H1 (cell line): Measurements from ENCODE around the gene NR1D2. TPM values are rescaled to one million over a fixed set of nuclear protein-coding genes. Genes with fewer than 3 reads are reported as not detected.

Experiments
- ASH2L ChIP-seq: fragments of 200-600, 300-600 bp; sonication (generic); IDR thresholded peaks from one replicate; pipeline ENCODE4 v1.7.1; 2017; ENCODE audit warnings: low read length
- KDM1A ChIP-seq: fragments of 200-600, 300-600 bp; sonication (generic); IDR thresholded peaks from 2 replicates; pipeline ENCODE4 v1.7.1; 2016; ENCODE audit warnings: mild to moderate bottlenecking, low read length, borderline replicate concordance
- KDM4A ChIP-seq: IDR thresholded peaks from one replicate; pipeline ENCODE4 v1.7.1; 2012; ENCODE audit warnings: low read depth, mild to moderate bottlenecking, moderate library complexity, low read length, inconsistent platforms; ENCODE audit not compliant: severe bottlenecking
- polyA plus RNA-seq, 7 experiments: library from polyadenylated mRNA; depleted of rRNA in 3 of 7; stranded (reverse) in 5 of 7; unstranded in 2 of 7; fragments of >200 nt in 5 of 7; fragments of 200-250 nt in 2 of 7; gene quantifications; 1 replicate in 5 of 7; 2 replicates in 1 of 7; 4 replicates in 1 of 7; pipeline versions ENCODE4 v1.2.1 to v1.2.3, GENCODE V29; 2011 to 2013; ENCODE audit warnings: missing spikeins in 2 of 7, mixed read lengths in 2 of 7
- total RNA-seq: library from RNA; stranded (reverse); fragmentation: NEBNext Ultra II Directional; extraction: Animal tissue kit (Norgen Biotek cat#: 25700); gene quantifications from 2 replicates; pipeline ENCODE4 v1.2.1, GENCODE V29; 2021

Gene NR1D2
- total and polyA plus RNA-seq, 2 of the 8 experiments (the other 6 are each of a cell fraction or from before 2014, with no cell fraction given), result 5.9 to 21.7 TPM

DNA sequence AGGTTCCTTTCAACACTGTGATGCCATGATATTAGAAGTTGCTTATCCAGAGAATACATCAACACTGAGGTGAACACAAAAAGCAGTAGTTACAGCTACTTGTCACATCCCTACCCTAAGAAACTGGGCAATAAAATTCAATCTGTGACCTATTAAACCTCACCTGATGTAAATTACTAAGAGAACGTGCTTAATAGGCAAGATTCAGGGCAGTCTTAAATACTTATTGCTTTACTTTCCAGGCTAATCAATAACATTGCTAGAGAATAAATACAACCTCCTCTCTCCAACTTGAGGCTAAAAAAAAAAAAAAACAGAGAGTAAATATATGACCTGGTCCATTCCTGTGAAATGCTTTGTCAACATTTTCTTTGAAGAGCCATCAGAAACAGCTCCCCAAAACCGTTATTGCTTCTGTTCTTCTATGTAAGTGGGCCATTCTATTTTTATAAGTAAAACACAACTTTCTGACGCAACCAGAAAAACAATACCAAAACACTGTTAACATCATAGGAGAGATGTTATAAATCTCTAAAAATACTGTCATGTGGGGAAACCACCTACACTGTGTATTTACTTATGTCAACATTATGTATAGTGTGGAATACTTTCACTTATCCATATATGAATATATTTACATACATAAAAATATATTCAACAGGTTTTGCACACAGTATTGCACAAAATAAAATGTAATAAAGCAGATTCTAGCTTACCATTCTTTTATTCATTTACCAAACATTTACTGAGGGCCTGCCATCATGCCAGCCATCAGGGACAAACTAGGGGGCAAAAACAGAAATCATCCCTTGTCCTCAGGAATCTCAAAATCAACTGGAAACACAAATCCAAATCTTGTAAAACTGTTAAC lies 31.0 kb upstream of the NR1D2 start (continued):
- TF ChIP-seq KDM1A (no peak), KDM4A (no peak), ASH2L (no peak)
- TF ChIP-seq, all 59 proteins: peak for 0
